Mesenteric fat pad (tissue), 1 donor: ENCODE measurements around the gene FRMD4A. TPM values are rescaled to one million over a fixed set of nuclear protein-coding genes. Genes with fewer than 3 reads are reported as not detected.
"Not testable (repeated sequence)": the region's sequence is repeated elsewhere in the genome, so short reads cannot be mapped to it uniquely, and the experiment has no call there.

Experiments used
- DNase-seq: peaks from one replicate; pipeline ENCODE4 v3.0.0-alpha.2; 2020; ENCODE audit warnings: low spot score
- total RNA-seq: library from RNA; stranded (reverse); fragmentation: NEBNext Ultra II Directional; extraction: Animal tissue kit (Norgen Biotek cat#: 25700); gene quantifications from one replicate; pipeline ENCODE4 v1.2.1, GENCODE V29; 2021
- donor health status: DM: yes; HTN: yes; CAD: no.

The FRMD4A gene
- total RNA-seq, 1 donor from 2014 or later, result 188 TPM

- no peak for DNase-seq
Observed at GRCh38 chr10:13730306-13730652, 600.4 kb downstream of the FRMD4A start.

GRCh38 chr10:13729586-13730305 lies 601.0 kb downstream of the FRMD4A start:
- DNase-seq, result no peak

GRCh38 chr10:13728898-13729535 lies 601.7 kb downstream of the FRMD4A start:
- no peak for DNase-seq

- DNase-seq, result no peak
Observed at GRCh38 chr10:13725594-13725993, 605.1 kb downstream of the FRMD4A start.

GRCh38 chr10:13724484-13724883 lies 606.2 kb downstream of the FRMD4A start:
- no peak for DNase-seq

GRCh38 chr10:13722747-13723653 lies 607.7 kb downstream of the FRMD4A start:
- DNase-seq, result no peak

- DNase-seq, result no peak
Observed at GRCh38 chr10:13721486-13721885, 609.2 kb downstream of the FRMD4A start.

- DNase-seq, result no peak
Observed at GRCh38 chr10:13720699-13721098, 610.0 kb downstream of the FRMD4A start.

- no peak for DNase-seq
Observed at GRCh38 chr10:13719425-13719824, 611.3 kb downstream of the FRMD4A start.

GRCh38 chr10:13718820-13719219 lies 611.9 kb downstream of the FRMD4A start:
- no peak for DNase-seq

GRCh38 chr10:13717936-13718772 lies 612.6 kb downstream of the FRMD4A start:
- no peak for DNase-seq

- no peak for DNase-seq
Observed at GRCh38 chr10:13717571-13717935, 613.2 kb downstream of the FRMD4A start.

- no peak for DNase-seq
Observed at GRCh38 chr10:13716081-13717071, 614.3 kb downstream of the FRMD4A start.

GRCh38 chr10:13715596-13715995 lies 615.1 kb downstream of the FRMD4A start:
- not testable (repeated sequence) for DNase-seq

GRCh38 chr10:13715100-13715499 lies 615.6 kb downstream of the FRMD4A start:
- no peak for DNase-seq

- no peak for DNase-seq
Observed at GRCh38 chr10:13712837-13713581, 617.7 kb downstream of the FRMD4A start.

- DNase-seq, result no peak
Observed at GRCh38 chr10:13712476-13712836, 618.3 kb downstream of the FRMD4A start.

- no peak for DNase-seq
Observed at GRCh38 chr10:13711291-13711690, 619.4 kb downstream of the FRMD4A start.

- no peak for DNase-seq
Observed at GRCh38 chr10:13709931-13710650, 620.6 kb downstream of the FRMD4A start.
